Colon (tissue), 2 donors: Measurements from ENCODE around the gene LRRC58.
"Not testable (repeated sequence)": the region's sequence is repeated elsewhere in the genome, so short reads cannot be mapped to it uniquely, and the experiment has no call there.

ENCODE experiments used
- FAIRE-seq: peaks from 2 replicates; lab custom pipeline; 2012; peaks lifted over from hg19 to GRCh38; lab: Jason Lieb, UNC
- donor health status: control.
- donor health status: control.

LRRC58 gene

DNA sequence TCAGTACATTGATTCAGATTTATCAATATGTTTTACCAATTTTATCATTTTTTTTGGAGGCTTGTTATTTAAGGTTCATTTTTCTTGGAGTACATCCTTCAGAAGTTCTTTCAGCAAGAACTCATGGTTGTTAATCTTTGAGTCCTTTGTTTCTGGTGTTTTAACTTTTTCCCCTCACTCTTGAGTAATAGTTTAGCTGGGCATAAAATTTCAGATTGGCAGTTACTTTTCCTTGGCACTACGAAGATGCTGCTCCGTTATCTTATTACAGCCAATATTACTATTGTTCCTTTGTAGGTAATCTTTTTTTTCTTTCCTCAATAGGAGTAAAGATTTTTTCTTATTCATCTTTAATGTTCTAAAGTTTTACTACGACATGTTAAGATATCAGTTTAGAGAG, 9.8 kb downstream of the LRRC58 start:
- no peak for FAIRE-seq

GRCh38 chr3:120338517-120338916, 10.6 kb downstream of the LRRC58 start:
- FAIRE-seq = no peak

DNA sequence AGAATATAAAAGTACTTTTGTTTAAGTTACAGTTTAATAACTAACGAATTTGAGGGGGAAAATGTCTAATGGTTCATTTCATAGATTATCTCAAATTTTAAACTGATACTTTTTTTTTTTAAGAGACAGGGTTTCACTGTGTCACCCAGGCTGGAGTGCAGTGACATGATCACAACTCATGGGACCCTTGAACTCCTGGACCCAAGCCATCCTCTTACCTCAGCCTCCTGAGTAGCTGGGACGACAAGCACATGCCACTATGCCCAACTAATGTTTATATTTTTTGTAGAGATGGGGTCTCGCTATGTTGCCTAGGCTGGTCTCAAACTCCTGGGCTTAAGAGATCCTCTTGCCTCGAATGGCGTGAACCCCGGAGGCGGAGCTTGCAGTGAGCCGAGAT, 16.5 kb downstream of the LRRC58 start:
- no peak for FAIRE-seq

DNA sequence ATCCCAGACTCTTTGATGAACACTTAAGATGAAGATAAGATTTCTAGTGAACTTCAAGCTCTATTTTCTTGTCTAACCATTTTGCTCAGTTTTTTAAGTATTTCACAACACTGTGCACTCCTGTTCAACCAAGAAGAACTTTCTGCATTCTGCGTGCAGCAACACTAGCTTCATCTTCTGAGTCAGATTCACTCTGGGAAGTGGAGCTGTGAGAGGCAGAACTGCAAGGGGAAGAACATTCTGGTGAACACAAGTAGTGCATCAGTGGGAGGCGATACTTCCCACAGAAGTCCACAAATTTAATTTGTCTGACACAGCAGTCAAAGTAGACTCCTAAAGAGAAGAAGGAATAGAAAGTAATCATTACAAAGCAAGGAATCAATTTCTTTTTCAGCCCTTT, 18.1 kb downstream of the LRRC58 start:
- no peak for FAIRE-seq

DNA sequence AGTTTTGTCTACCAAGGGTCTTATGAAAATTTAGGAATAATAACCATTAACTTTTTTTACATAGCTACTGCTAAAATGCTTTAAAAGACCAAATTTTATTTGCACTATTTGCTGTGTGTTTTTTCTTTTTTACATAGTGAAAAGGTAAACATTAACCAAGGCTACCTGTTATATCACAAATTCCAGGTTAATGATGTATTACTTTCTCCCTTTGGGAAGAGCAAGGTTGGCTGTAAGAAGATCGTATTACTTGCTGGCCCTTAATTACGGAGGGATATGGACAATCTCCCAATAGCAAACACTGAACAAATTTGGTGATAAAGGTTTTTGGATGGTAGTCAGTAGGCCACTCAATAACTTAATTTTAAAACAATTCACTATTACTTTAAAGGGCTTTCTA, 22.4 kb downstream of the LRRC58 start:
- no peak for FAIRE-seq

DNA sequence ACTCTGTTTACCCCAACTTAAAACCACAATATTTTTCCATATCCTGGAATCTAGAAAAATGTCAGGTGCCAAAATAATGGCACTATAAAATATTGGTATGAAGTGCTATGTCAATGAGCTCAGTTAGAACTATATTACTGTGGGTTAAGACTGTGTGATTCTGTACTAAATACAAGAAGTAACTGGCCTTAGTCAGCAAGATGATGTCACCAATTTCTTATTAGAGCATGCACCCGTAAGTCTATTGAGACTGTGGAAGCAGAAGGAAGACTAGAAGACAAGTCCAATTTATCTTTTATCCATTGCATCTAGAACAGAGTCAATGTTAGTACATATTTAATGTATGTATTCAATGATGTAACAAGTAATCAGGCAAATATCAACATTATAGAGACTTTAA, 25.0 kb downstream of the LRRC58 start:
- FAIRE-seq = no peak

- FAIRE-seq = not testable (repeated sequence)
Measured at GRCh38 chr3:120323761-120324160, 25.4 kb downstream of the LRRC58 start.

DNA sequence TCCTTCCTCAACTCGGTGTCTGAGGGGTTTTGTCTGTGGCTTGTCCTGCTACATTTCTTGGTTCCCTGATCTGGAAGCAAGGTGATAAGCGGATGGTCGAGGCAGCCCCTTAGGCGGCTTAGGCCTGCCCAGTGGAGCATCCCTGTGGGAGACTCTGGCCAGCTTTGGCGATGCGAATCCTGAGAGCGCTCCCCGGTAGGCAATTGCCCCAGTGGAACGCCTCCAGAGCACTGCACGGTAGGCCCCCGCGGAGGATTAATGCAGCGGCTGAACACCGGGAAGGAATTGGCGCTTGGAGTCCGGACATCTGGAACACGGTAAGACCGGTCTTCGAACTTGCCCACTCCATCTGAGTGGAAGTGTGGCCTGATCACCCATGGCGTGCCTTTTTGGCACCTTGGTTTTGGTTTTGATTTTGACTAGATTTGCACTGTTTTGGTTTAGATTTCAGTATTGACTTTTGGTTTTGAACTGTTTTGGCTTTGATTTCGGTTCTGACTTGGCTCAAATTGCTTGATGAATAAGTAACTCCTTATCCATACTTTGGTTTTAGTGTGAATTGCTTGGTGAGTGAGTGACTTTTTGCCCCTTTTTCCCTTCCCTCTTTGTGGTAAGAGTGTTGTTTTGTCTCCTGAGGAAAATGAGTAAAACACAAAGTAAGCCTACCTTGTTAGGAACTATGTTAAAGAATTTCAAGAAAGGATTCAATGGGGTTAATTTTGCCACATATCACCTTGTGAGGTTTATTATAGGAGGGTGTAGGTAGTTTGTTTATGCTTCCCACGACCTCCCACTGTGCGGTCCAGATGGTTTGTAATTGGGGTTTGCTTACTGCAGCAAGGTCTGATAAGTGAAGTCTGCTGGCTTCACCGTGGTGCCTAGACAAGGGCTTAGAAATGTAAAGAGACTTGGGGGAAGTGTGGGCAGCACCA, 37.0 kb downstream of the LRRC58 start:
- no peak for FAIRE-seq

DNA sequence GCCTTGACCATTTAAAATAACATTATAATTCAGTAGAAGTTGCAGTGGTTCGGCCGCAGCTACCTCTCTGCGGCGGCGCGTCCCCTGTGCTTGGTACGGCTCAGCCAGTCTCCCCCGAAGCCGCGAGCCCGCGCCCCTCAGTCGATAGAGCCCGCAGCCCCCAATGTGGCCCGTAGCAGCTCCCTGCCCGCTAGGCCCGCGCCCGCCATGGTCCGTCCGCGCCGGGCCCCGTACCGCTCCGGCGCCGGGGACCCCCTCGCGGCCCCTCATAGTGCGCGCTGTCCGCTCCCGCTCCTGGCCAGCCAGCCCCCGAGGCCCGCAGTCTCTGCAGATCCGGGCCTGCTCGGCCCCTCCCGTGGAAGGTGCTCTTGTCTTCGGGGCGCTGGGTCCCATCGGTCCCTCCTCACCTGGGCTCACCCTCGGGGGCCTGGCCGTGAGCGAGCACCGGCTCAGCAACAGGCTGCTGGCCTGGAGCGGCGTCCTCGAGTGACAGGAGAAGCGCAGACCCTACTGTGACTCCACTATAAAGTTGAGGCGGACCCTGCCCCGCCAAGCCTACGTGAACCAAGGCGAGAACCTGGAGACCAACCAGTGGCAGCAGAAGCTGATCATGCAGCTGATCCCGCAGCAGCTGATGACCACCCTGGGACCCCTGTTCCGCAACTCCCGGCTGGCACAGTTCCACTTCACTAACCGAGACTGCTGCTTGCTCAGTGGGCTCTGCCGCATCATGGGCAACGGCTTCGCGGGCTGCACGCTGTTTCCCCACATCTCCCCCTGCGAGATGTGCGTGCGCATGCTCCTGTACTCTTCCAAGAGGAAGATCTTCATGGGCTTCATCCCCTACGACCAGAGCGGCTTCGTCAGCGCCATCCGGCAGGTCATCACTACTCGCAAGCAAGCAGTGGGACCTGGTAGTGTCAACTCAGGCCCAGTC, 42.4 kb downstream of the LRRC58 start:
- no peak for FAIRE-seq

DNA sequence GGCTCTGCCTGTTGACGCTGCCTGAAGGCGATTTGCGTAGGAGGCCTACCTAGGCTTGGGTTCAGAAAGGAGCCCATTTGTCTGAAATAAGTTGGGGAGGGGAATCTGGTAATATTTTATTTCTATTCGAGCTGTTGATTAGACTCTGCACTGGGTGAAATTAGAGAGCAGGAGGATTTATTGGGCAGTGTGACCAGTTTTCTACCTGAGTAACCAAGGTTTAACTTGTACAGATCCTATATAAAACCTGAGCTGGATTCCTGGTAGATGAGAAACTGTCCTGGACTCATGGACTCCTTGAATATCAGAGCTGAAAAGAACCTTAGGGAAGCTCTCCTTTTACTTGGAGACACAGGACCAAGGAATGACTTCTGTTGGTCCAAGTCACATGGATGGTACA, 44.5 kb downstream of the LRRC58 start:
- FAIRE-seq = no peak

- no peak for FAIRE-seq
Measured at GRCh38 chr3:120302361-120302760, 46.8 kb downstream of the LRRC58 start.

- no peak for FAIRE-seq
Measured at GRCh38 chr3:120300971-120301370, 48.2 kb downstream of the LRRC58 start.

DNA sequence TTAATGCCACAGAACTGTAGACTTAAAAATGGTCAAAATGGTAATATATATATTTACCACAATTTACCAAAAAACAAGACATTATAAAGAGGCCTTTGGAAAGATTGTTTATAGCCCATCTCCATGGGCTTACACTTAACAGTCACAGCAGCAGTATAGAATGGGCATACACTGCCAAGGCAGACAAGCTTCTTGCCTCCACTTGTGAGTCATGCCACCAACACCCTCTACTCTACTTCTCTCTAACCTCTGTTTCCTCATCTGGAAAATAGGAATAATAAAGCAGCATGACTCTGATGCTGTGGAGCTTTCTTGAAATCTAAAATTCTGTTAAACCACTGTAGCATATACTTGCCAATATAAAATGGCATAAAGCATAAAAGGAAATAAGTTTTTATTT, 49.8 kb downstream of the LRRC58 start:
- FAIRE-seq = no peak

- FAIRE-seq = no peak
Measured at GRCh38 chr3:120298996-120299395, 50.2 kb downstream of the LRRC58 start.

DNA sequence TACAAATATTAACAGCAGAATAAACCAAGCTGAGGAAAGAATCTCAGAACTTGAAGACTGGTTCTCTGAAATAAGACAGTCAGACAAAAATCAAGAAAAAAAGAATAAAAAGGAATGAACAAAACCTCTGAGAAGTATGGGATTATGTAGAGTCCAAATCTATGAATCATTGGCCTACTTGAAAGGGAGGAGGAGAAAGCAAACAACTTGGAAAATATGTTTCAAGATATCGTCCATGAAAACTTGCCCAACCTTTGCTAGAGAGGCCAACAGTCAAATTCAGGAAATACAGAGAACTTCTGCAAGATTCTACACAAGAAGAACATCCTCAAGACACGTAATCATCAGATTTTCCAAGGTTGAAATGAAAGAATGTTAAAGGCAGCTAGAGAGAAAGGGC, 57.6 kb downstream of the LRRC58 start:
- not testable (repeated sequence) for FAIRE-seq

DNA sequence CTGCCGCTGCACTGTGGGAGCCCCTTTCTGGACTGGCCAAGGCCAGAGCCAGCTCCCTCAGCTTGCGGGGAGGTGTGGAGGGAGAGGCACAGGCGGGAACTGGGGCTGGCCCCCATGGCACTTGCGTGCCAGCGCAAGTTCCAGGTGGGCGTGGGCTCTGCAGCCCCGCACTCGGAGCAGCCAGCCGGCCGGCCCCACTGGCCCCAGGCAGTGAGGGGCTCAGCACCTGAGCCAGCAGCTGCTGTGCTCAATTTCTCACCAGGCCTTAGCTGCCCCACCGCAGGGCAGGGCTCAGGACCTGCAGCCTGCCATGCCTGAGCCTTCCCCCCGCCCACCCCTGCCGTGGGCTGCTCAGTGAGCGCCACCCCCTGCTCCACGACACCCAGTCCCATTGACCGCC, 59.5 kb downstream of the LRRC58 start:
- FAIRE-seq = no peak

DNA sequence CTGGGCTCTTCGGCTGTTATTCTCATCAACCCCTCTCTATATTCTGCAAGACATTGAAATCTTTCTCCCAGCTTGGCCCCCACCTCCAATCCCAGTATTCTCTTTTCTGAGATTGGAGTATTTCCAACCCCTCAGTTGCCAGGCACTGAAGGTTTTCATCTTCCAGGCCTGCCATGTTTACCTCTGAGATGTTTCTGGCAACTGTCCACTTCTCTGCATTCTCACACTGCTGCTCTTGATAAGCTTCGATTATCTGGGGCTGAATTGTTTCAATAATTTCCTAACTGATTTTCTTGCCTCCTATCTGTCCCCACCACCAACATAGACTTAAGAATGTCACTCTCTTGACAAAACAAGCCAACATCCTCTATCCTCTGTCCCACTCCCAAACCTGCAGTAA, 62.7 kb downstream of the LRRC58 start:
- FAIRE-seq = no peak

- no peak for FAIRE-seq
Measured at GRCh38 chr3:120285508-120285841, 63.7 kb downstream of the LRRC58 start.

GRCh38 chr3:120284747-120285507, 64.2 kb downstream of the LRRC58 start, which contains the start of gene GPR156:
TSS of gene GPR156 (minus strand) at chr3:120285222. CDS start at chr3:120244098, 41,124 bp downstream.
- FAIRE-seq = no peak

- FAIRE-seq = no peak
Measured at GRCh38 chr3:120281261-120281660, 67.9 kb downstream of the LRRC58 start.

- no peak for FAIRE-seq
Measured at GRCh38 chr3:120280566-120280965, 68.6 kb downstream of the LRRC58 start.

DNA sequence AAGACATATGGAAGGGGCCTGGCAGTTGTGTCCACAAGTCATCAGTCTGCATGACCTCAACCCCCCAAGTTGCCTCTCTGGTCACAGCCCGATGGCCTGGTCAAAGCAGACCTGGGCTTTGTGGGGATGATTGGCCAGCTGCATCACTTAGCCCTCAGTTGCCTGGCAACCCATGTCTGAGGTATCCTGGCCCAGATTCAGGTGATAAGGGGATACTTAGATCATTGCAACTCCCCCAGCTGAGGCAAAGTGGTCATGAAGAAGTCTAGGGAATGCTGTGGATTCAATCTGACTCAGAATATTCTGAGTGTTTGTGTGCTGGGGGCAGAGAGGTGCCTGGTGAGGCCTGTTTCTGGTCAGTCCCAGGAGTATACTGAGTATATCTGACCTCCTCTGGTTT, 69.1 kb downstream of the LRRC58 start:
- no peak for FAIRE-seq
